GM12878 (cell line): ENCODE data around the gene SPG7. TPM values are rescaled to one million over a fixed set of nuclear protein-coding genes. Genes with fewer than 3 reads are reported as not detected.

ENCODE experiments used
- ATAC-seq: fragments of 200-7000 bp; cut with Tn5 transposase; 3 replicates; pipeline ENCODE4 v1.9.1; 2020; ENCODE audit warnings: mild to moderate bottlenecking, moderate library complexity
- BruUV-seq: library from RNA; stranded (reverse); fragments of 400-500 nt; replicated peaks from 2 replicates; lab custom pipeline; 2021; lab: Mats Ljungman, UMichigan
- CTCF ChIA-PET: fragments of 300-600 bp; sonication (Branson Sonifier 250); formaldehyde crosslinking; extraction: SDS; loops from one replicate; lab custom pipeline; 2021; ENCODE audit warnings: inconsistent platforms; lab: Yijun Ruan, JAX
- POLR2A ChIA-PET: fragments of 350-600 bp; formaldehyde crosslinking; extraction: SDS; loops from one replicate; lab custom pipeline; 2021; ENCODE audit warnings: inconsistent platforms; lab: Charles Lee
- RAD21 ChIA-PET: fragments of 300-600 bp; sonication (Branson Sonifier 250); formaldehyde crosslinking; loops from one replicate; lab custom pipeline; 2023; ENCODE audit warnings: antibody characterized with exemption; ENCODE audit not compliant: unreplicated experiment; lab: Charles Lee
- SMC1A ChIA-PET: fragments of 300-600 bp; sonication (Branson Sonifier 250); formaldehyde crosslinking; loops from one replicate; lab custom pipeline; 2023; ENCODE audit not compliant: unreplicated experiment, uncharacterized antibody; lab: Charles Lee
- DNase-seq: peaks from one replicate; pipeline ENCODE4 v3.0.0-alpha.2; 2011; ENCODE audit warnings: low read depth, low spot score
- FAIRE-seq: peaks from 3 replicates; lab custom pipeline; 2011; peaks lifted over from hg19 to GRCh38; lab: Jason Lieb, UNC
- H2AFZ ChIP-seq: 2 replicates; pipeline ENCODE4 v1.6.0; 2011; ENCODE audit warnings: low read depth, low read length, control low read depth; ENCODE audit not compliant: control insufficient read depth
- H3K27ac ChIP-seq: 2 replicates; pipeline ENCODE4 v1.5.1; 2011; ENCODE audit warnings: control low read depth; ENCODE audit not compliant: control insufficient read depth, insufficient read depth
- H3K27me3 ChIP-seq, 2 experiments: replicated peaks in 1 of 2; 2 replicates each; pipeline versions ENCODE4 v1.6.0 to v1.6.1; 2011; ENCODE audit warnings: low read length in 1 of 2; ENCODE audit not compliant: control insufficient read depth in 2 of 2, insufficient read depth in 2 of 2
- H3K36me3 ChIP-seq, 2 experiments: 2 replicates each; pipeline ENCODE4 v1.5.1; 2011; ENCODE audit warnings: low read length in 1 of 2; ENCODE audit not compliant: control insufficient read depth in 2 of 2, insufficient read depth in 2 of 2
- H3K4me1 ChIP-seq: 2 replicates; pipeline ENCODE4 v1.6.1; 2011; ENCODE audit warnings: mild to moderate bottlenecking, low read length, moderate library complexity, mixed read lengths; ENCODE audit not compliant: control insufficient read depth, insufficient read depth
- H3K4me2 ChIP-seq: 2 replicates; pipeline ENCODE4 v1.6.0; 2011; ENCODE audit warnings: control low read depth; ENCODE audit not compliant: control insufficient read depth, insufficient read depth
- H3K4me3 ChIP-seq: fragments of 200-600 bp; sonication (generic); 2 replicates; pipeline ENCODE4 v1.5.1; 2016
- H3K79me2 ChIP-seq: 2 replicates; pipeline ENCODE4 v1.6.0; 2011; ENCODE audit warnings: low read length; ENCODE audit not compliant: control insufficient read depth, insufficient read depth
- H3K9ac ChIP-seq: 2 replicates; pipeline ENCODE4 v1.8.0; 2011; ENCODE audit warnings: low read length, control low read depth, mixed read lengths; ENCODE audit not compliant: control insufficient read depth, insufficient read depth
- H3K9me3 ChIP-seq: replicated peaks from 3 replicates; pipeline ENCODE4 v1.5.1; 2011; ENCODE audit warnings: mild to moderate bottlenecking, low read length; ENCODE audit not compliant: control insufficient read depth, insufficient read depth
- H4K20me1 ChIP-seq: 2 replicates; pipeline ENCODE4 v1.6.0; 2011; ENCODE audit not compliant: control insufficient read depth, insufficient read depth
- E2F4 ChIP-seq: IDR thresholded peaks from 2 replicates; pipeline ENCODE4 v1.6.1; 2012; ENCODE audit warnings: low read depth, low read length, improper control_type of control experiment
- EED ChIP-seq: sonication (generic); IDR thresholded peaks from 2 replicates; pipeline ENCODE4 v1.6.1; 2016; ENCODE audit warnings: antibody characterized with exemption, low read depth
- FOXM1 ChIP-seq: IDR thresholded peaks from 2 replicates; pipeline ENCODE4 v1.6.1; 2012; ENCODE audit warnings: low read depth, mild to moderate bottlenecking, inconsistent platforms, low read length, moderate library complexity
- HSF1 ChIP-seq: fragments of 150-350 bp; IDR thresholded peaks from 2 replicates; pipeline ENCODE4 v1.6.1; 2014; ENCODE audit warnings: mild to moderate bottlenecking, low read depth, low read length
- IKZF1 ChIP-seq: fragments of 450-650 bp; conservative IDR thresholded peaks from 2 replicates; pipeline ENCODE4 v1.6.1; 2017; ENCODE audit warnings: antibody characterized with exemption, mild to moderate bottlenecking
- IKZF2 ChIP-seq, 2 experiments: fragments of 450-650 bp; IDR thresholded peaks; 2 replicates each; pipeline ENCODE4 v1.6.1; 2017; ENCODE audit warnings: mild to moderate bottlenecking in 2 of 2, moderate library complexity in 2 of 2
- IRF3 ChIP-seq: fragments of 450-650 bp; IDR thresholded peaks from 2 replicates; pipeline ENCODE4 v1.6.1; 2014; ENCODE audit warnings: mild to moderate bottlenecking
- KAT2A ChIP-seq: conservative IDR thresholded peaks from 2 replicates; pipeline ENCODE4 v1.6.1; 2011; ENCODE audit warnings: low read depth, low read length; ENCODE audit not compliant: control insufficient read depth
- MYB ChIP-seq: fragments of 150-350 bp; IDR thresholded peaks from 2 replicates; pipeline ENCODE4 v1.6.1; 2014; ENCODE audit warnings: mild to moderate bottlenecking, low read depth, low read length, borderline replicate concordance
- PAX5 ChIP-seq: IDR thresholded peaks from 2 replicates; pipeline ENCODE4 v1.6.1; 2011; ENCODE audit warnings: low read depth, low read length, borderline replicate concordance
- RUNX3 ChIP-seq: IDR thresholded peaks from 2 replicates; pipeline ENCODE4 v1.6.1; 2012; ENCODE audit warnings: low read length, inconsistent platforms
- SPI1 ChIP-seq: IDR thresholded peaks from 2 replicates; pipeline ENCODE4 v1.6.1; 2011; ENCODE audit warnings: low read depth, mild to moderate bottlenecking, low read length, moderate library complexity, borderline replicate concordance; ENCODE audit not compliant: insufficient read depth
- SREBF2 ChIP-seq: IDR thresholded peaks from 2 replicates; pipeline ENCODE4 v1.6.1; 2012; ENCODE audit warnings: mild to moderate bottlenecking, low read length
- ZBTB33 ChIP-seq: fragments of 450-650 bp; IDR thresholded peaks from 2 replicates; pipeline ENCODE4 v1.6.1; 2017; ENCODE audit warnings: mild to moderate bottlenecking
- ZNF217 ChIP-seq: fragments of 450-650 bp; IDR thresholded peaks from 2 replicates; pipeline ENCODE4 v1.6.1; 2017; ENCODE audit warnings: antibody characterized with exemption, mild to moderate bottlenecking
- WGBS: methylation state at CpG from one replicate; pipeline ENCODE4 v1.1.6; 2016; ENCODE audit warnings: low lambda C conversion rate; ENCODE audit not compliant: insufficient replicate concordance, insufficient coverage; ENCODE audit errors: missing lambda C conversion rate; 5-methylcytosine and 5-hydroxymethylcytosine counted together
- in situ Hi-C: fragments of 300-500 bp; cut with MboI; formaldehyde crosslinking; loops from 9 replicates; pipeline ENCODE4 v1.14.3; 2018; ENCODE audit warnings: mixed read lengths
- intact Hi-C: fragments of 100-400 bp; cut with micrococcal nuclease; formaldehyde crosslinking; loops from one replicate; pipeline ENCODE4 v1.14.2; 2022; ENCODE audit not compliant: unreplicated experiment
- polyA plus RNA-seq, 11 experiments: library from polyadenylated mRNA; depleted of rRNA in 4 of 11; unstranded in 6 of 11; stranded (reverse) in 5 of 11; fragments of >200 nt; fragmentation: Nextera tagmentation in 4 of 11; fragmentation: Illumina TruSeq in 1 of 11; extraction: Ambion mirVana in 4 of 11; extraction: Trizol in 1 of 11; gene quantifications; 1 replicate in 1 of 11; 2 replicates in 10 of 11; pipeline versions ENCODE4 v1.2.1 to v1.2.3, GENCODE V29; 2011 to 2016; ENCODE audit warnings: inconsistent platforms in 2 of 11, missing spikeins in 2 of 11, low read depth in 1 of 11
- total RNA-seq, 4 experiments: library from RNA; depleted of rRNA in 3 of 4; stranded (reverse); fragments of >200 nt in 3 of 4; fragmentation: Illumina TruSeq in 1 of 4; extraction: Trizol in 1 of 4; gene quantifications; 2 replicates each; pipeline versions ENCODE4 v1.2.1 to v1.2.3, GENCODE V29; 2013 to 2021

SPG7 gene
- total and polyA plus RNA-seq, 10 of the 15 experiments (the other 5 are each of a cell fraction or from before 2014, with no cell fraction given), result 5.9 to 75.9 (median 52.5) TPM

GRCh38 chr16:89482150-89482816 is 25.9 kb upstream of the SPG7 start:
- no peaks in the 10 kb centered on the region for H3K9me3 ChIP-seq
- ChIA-PET POLR2A (interaction anchor here (0.9 to 1.0 kb wide), 2 partner anchors 10 to 62 kb away, joined by 3 read pairs; no protein-coding TSS in a partner anchor), RAD21 (interaction anchor here (1.3 to 1.7 kb wide), 2 partner anchors 26 to 147 kb away, joined by 3 to 4 read pairs; partner anchors contain the start of gene SPG7), CTCF (no interaction called here)
- H3K4me3 ChIP-seq, result no peak overlapping the region
- H3K4me2 ChIP-seq, result peak overlapping the region; percentile 66
- no peak for DNase-seq
- TF ChIP-seq RUNX3, result peak; percentile 38
- peak; percentile 27; the same call in 1 of the 2 replicates for TF ChIP-seq SPI1
- no peak for TF ChIP-seq HSF1
- 0 out of 4 replicates have a peak, but pooled peaks of 1 of the 2 experiments have one; percentile 17 for TF ChIP-seq IKZF2 (IDR thresholded peaks at IDR 0.05)
- no peak for TF ChIP-seq SREBF2
- TF ChIP-seq IRF3, result no peak
- no peak for TF ChIP-seq ZNF217
- no peak for TF ChIP-seq MYB
- no peak for TF ChIP-seq FOXM1
- TF ChIP-seq KAT2A, result no peak
- TF ChIP-seq ZBTB33, result no peak
- TF ChIP-seq EED, result peak; percentile 46
- TF ChIP-seq E2F4, result no peak
- TF ChIP-seq IKZF1, result peak; percentile 37; the same call in 1 of the 2 replicates
- TF ChIP-seq PAX5, result no peak
- TF ChIP-seq, all 136 proteins: peak for 5
- ATAC-seq, result no peak
- SMC1A ChIA-PET, result interaction anchor here (1.2 kb wide), 1 partner anchor 8 kb away, joined by 3 read pairs; no protein-coding TSS in a partner anchor
- in situ Hi-C loops (no loop called here), intact Hi-C loops (no loop called here)
- no peak overlapping the region for H3K9ac ChIP-seq
- 85% methylated on average over 14 of the region's 14 CpGs for WGBS
- H3K27me3 ChIP-seq, result no peaks in the 10 kb centered on the region
- FAIRE-seq, result no peak
- no peak overlapping the region for H2AFZ ChIP-seq
- H3K4me1 ChIP-seq, result peaks cover 77% of the 10 kb centered on the region
- H4K20me1 ChIP-seq, result peaks cover 24% of the 10 kb centered on the region
- no TSS peak for BruUV-seq
- H3K36me3 ChIP-seq, result peaks cover 3 to 6% of the 10 kb centered on the region in 2 experiments; a peak in 3 of 4 replicates
- peaks cover 96% of the 10 kb centered on the region for H3K79me2 ChIP-seq
- H3K27ac ChIP-seq, result 0 out of 2 replicates have a peak overlapping the region, but pooled peaks have one; percentile 0
